Spleen (tissue), 11 donors: ENCODE results near the gene VEPH1. TPM values are rescaled to one million over a fixed set of nuclear protein-coding genes. Genes with fewer than 3 reads are reported as not detected.

Experiments used
- DNase-seq: peaks from one replicate; pipeline ENCODE4 v3.0.0-alpha.2; 2020
- H3K27ac ChIP-seq, 8 donors: fragments of 200-600 bp; sonication (generic) in 7 of 8; 1 replicate in 4 of 8; 2 replicates in 4 of 8; pipeline versions ENCODE4 v1.5.0 to v1.8.0; 2016 to 2021; ENCODE audit warnings: inconsistent platforms in 4 of 8, mild to moderate bottlenecking in 4 of 8, moderate library complexity in 1 of 8
- H3K27me3 ChIP-seq, 7 donors: fragments of 200-600 bp; sonication (generic) in 6 of 7; replicated peaks in 1 of 7; 1 replicate in 4 of 7; 2 replicates in 3 of 7; pipeline versions ENCODE4 v1.5.0 to v1.8.0; 2016 to 2021; ENCODE audit warnings: inconsistent platforms in 3 of 7, mild to moderate bottlenecking in 1 of 7
- H3K36me3 ChIP-seq, 6 donors: fragments of 200-600 bp; sonication (generic) in 5 of 6; 1 replicate in 4 of 6; 2 replicates in 2 of 6; pipeline versions ENCODE4 v1.5.0 to v1.8.0; 2016 to 2021; ENCODE audit warnings: inconsistent platforms in 2 of 6
- H3K4me1 ChIP-seq, 6 donors: fragments of 200-600 bp; sonication (generic) in 5 of 6; 1 replicate in 3 of 6; 2 replicates in 3 of 6; pipeline versions ENCODE4 v1.5.0 to v1.8.0; 2016 to 2021; ENCODE audit warnings: inconsistent platforms in 3 of 6
- H3K4me3 ChIP-seq, 8 donors: fragments of 200-600 bp; sonication (generic) in 7 of 8; 1 replicate in 4 of 8; 2 replicates in 4 of 8; pipeline versions ENCODE4 v1.5.0 to v1.8.0; 2016 to 2021; ENCODE audit warnings: inconsistent platforms in 4 of 8, mild to moderate bottlenecking in 4 of 8, moderate library complexity in 2 of 8
- H3K9me3 ChIP-seq, 8 donors: fragments of 200-600 bp; sonication (generic) in 7 of 8; 1 replicate in 4 of 8; 2 replicates in 4 of 8; pipeline versions ENCODE4 v1.5.0 to v1.8.0; 2016 to 2021; ENCODE audit warnings: inconsistent platforms in 4 of 8
- CTCF ChIP-seq, 11 experiments: fragments of 200-600 bp in 7 of 11; fragments of 450-650 bp in 4 of 11; sonication (generic) in 4 of 11; IDR thresholded peaks in 8 of 11; conservative IDR thresholded peaks in 3 of 11; 1 replicate in 7 of 11; 2 replicates in 4 of 11; pipeline versions ENCODE4 v1.4.0 to v1.8.0; 2016 to 2021; ENCODE audit warnings: antibody characterized with exemption in 11 of 11, inconsistent platforms in 4 of 11, mild to moderate bottlenecking in 1 of 11
- POLR2A ChIP-seq, 3 donors: fragments of 450-650 bp; IDR thresholded peaks; one replicate each; pipeline ENCODE4 v1.5.1; 2017; ENCODE audit warnings: antibody characterized with exemption in 3 of 3, mild to moderate bottlenecking in 1 of 3
- POLR2AphosphoS5 ChIP-seq, 3 donors: sonication (generic); formaldehyde crosslinking; IDR thresholded peaks; one replicate each; pipeline ENCODE4 v1.5.1; 2017; ENCODE audit warnings: antibody characterized with exemption in 3 of 3
- WGBS, 5 donors: extraction: QIAGEN DNeasy Blood & Tissue Kit in 3 of 5; methylation state at CpG; one replicate each; pipeline versions ENCODE4 v1.1.5 to v1.1.7; 2013 to 2018; 5-methylcytosine and 5-hydroxymethylcytosine counted together
- intact Hi-C: fragments of 100-400 bp; cut with DNase I; formaldehyde crosslinking; loops from one replicate; pipeline ENCODE4 v1.15.0; 2023; ENCODE audit warnings: low total_unique reads
- polyA plus RNA-seq, 3 donors: library from polyadenylated mRNA; stranded (reverse); fragments of 200-250 nt; gene quantifications; one replicate each; pipeline ENCODE4 v1.2.1, GENCODE V29; 2013
- total RNA-seq, 7 donors: library from RNA; depleted of rRNA in 3 of 7; stranded (reverse); fragments of >200 nt in 3 of 7; fragmentation: NEBNext Ultra II Directional in 4 of 7; extraction: Animal tissue kit (Norgen Biotek cat#: 25700) in 4 of 7; gene quantifications; one replicate each; pipeline versions ENCODE4 v1.1.0 to v1.2.1, GENCODE V29; 2016 to 2021
- donor health status: healthy with polysubstance abuse.
- donor health status: DM: no; HTN: no; CAD: no; lungs with moderate emphysema.
- donor health status: DM: no; HTN: no; CAD: no.
- donor health status: Bipolar disorder and iron deficiency.
- donor health status: healthy.
- donor health status: DM: no; HTN: no; CAD: no.
- donor health status: DM: yes; HTN: yes; CAD: no.

The VEPH1 gene
- total and polyA plus RNA-seq, 10 donors: 0.26 to 19.6 (median 5.8) TPM

- intact Hi-C loops: no loop called here
- H3K4me3 ChIP-seq: no peak overlapping the region
- TF ChIP-seq CTCF (IDR thresholded peaks at IDR 0.05 in 8 of 11, conservative IDR thresholded peaks at IDR 0.05 in 3 of 11) (no peak), POLR2A (IDR thresholded peaks at IDR 0.05) (no peak), POLR2AphosphoS5 (IDR thresholded peaks at IDR 0.05) (no peak)
- no peak overlapping the region for H3K27ac ChIP-seq
- H3K36me3 ChIP-seq: no peaks in the 10 kb centered on the region
- H3K27me3 ChIP-seq: no peaks in the 10 kb centered on the region
- WGBS, 5 donors: 61 to 84% (median 79%) methylated on average over 2 of the region's 2 CpGs
- no peaks in the 10 kb centered on the region for H3K4me1 ChIP-seq
- no peak for DNase-seq
- H3K9me3 ChIP-seq: no peaks in the 10 kb centered on the region
Measured at GRCh38 chr3:157274644-157275137, 228.5 kb downstream of the VEPH1 start.

- TF ChIP-seq CTCF (IDR thresholded peaks at IDR 0.05 in 8 of 11, conservative IDR thresholded peaks at IDR 0.05 in 3 of 11) (no peak), POLR2AphosphoS5 (IDR thresholded peaks at IDR 0.05) (no peak), POLR2A (IDR thresholded peaks at IDR 0.05) (no peak)
Measured at GRCh38 chr3:157271283-157271882, 231.8 kb downstream of the VEPH1 start.

GRCh38 chr3:157268026-157268425, 235.2 kb downstream of the VEPH1 start:
- TF ChIP-seq POLR2A (IDR thresholded peaks at IDR 0.05) (no peak), CTCF (IDR thresholded peaks at IDR 0.05 in 8 of 11, conservative IDR thresholded peaks at IDR 0.05 in 3 of 11) (no peak), POLR2AphosphoS5 (IDR thresholded peaks at IDR 0.05) (no peak)
- intact Hi-C loops: no loop called here

More at GRCh38 chr3:157271283-157271882, 231.8 kb downstream of the VEPH1 start:
- intact Hi-C loops: no loop called here
- WGBS, 5 donors: 87 to 95% (median 91%) methylated on average over 8 of the region's 8 CpGs
- Histone ChIP-seq H3K27ac (no peak overlapping the region), H3K9me3 (no peaks in the 10 kb centered on the region), H3K4me1 (no peaks in the 10 kb centered on the region), H3K4me3 (no peak overlapping the region), H3K36me3 (no peaks in the 10 kb centered on the region), H3K27me3 (no peaks in the 10 kb centered on the region)
- no peak for DNase-seq

GRCh38 chr3:157265931-157266330, 237.3 kb downstream of the VEPH1 start:
- intact Hi-C loops: no loop called here
- TF ChIP-seq POLR2A (IDR thresholded peaks at IDR 0.05) (no peak), POLR2AphosphoS5 (IDR thresholded peaks at IDR 0.05) (no peak), CTCF (IDR thresholded peaks at IDR 0.05 in 8 of 11, conservative IDR thresholded peaks at IDR 0.05 in 3 of 11) (no peak)

More at GRCh38 chr3:157268026-157268425, 235.2 kb downstream of the VEPH1 start:
- Histone ChIP-seq H3K9me3 (no peaks in the 10 kb centered on the region), H3K27me3 (no peaks in the 10 kb centered on the region), H3K4me1 (no peaks in the 10 kb centered on the region), H3K36me3 (no peaks in the 10 kb centered on the region), H3K27ac (no peak overlapping the region), H3K4me3 (no peak overlapping the region)
- 77 to 94% (median 87%) methylated on average over 2 of the region's 2 CpGs for WGBS, 5 donors
- DNase-seq: no peak

More at GRCh38 chr3:157265931-157266330, 237.3 kb downstream of the VEPH1 start:
- H3K9me3 ChIP-seq: no peaks in the 10 kb centered on the region
- H3K36me3 ChIP-seq: no peaks in the 10 kb centered on the region
- no peaks in the 10 kb centered on the region for H3K4me1 ChIP-seq
- 89 to 97% (median 96%) methylated on average over 1 of the region's 1 CpG for WGBS, 5 donors
- no peaks in the 10 kb centered on the region for H3K27me3 ChIP-seq
- H3K4me3 ChIP-seq: no peak overlapping the region
- H3K27ac ChIP-seq: no peak overlapping the region
- no peak for DNase-seq
